Hematopoietic multipotent progenitor cell (in vitro differentiated cells): ENCODE data around the gene ACAD11. TPM values are rescaled to one million over a fixed set of nuclear protein-coding genes. Genes with fewer than 3 reads are reported as not detected.

Source experiments
- DNase-seq, 3 donors: peaks; one replicate each; pipeline ENCODE4 v3.0.0-alpha.2; 2011 to 2015; ENCODE audit warnings: low read depth in 2 of 3, low spot score in 2 of 3
- total RNA-seq: library from RNA; depleted of rRNA; stranded (reverse); fragments of >200 nt; gene quantifications from one replicate; pipeline ENCODE4 v1.2.3, GENCODE V29; 2012

ACAD11 gene
- total RNA-seq, 1 donor = 17.8 TPM

DNA sequence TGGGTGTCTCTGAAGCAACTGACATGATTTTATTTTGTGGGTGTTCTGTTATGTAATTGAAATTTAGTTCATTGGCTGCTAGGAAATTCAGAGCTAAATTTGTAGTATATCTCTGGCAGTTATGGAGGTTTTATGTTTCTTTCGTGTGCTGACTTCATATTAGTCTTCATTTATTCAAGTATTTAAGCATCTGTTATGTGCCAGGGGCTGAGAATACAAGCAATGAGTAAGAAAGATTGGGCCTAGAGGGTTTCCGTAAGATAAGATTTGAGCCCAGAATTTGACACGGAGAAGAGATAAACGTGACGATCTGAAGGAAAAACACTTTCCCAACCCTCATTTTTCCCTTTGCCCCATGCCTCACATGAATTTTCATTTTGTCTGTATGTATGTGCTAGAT, 137.7 kb downstream of the ACAD11 start:
- no peak for DNase-seq

DNA sequence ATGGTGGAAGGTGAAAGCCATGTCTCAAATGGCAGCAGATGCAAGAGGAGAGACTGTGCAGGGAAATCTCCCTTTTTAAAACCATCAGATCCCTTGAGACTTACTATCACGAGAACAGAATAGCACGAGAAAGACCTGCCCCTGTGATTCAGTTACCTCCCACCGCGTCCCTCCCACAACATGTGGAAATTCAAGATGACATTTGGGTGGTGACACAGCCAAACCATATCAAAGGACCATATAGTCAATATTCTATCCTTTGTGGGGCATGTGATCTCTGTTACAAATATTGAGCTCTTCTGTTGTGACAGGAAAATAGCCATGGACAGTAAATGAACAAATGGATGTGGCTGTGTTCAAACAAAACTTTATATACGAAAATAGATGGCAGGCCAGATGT, 139.7 kb downstream of the ACAD11 start:
- DNase-seq = no peak

DNA sequence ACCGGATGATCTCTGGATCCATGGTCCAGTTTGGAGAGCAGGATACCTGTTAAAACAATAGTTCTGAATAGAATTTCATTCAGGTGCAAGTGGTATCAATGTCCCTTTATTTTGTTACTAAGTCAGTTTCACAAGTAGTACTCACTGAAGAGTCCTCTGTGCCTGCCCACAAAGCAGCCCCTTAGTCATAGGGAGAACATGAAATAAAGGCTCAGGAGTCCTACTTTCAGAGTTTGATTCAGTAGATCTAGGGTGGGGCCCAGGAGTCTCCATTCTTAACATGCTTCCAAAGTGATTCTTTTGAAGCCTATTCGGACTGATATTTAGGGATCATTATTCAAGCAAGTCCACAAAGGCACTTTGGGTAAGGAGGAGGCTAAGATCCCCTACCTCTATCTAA, 142.3 kb downstream of the ACAD11 start:
- no peak for DNase-seq

DNA sequence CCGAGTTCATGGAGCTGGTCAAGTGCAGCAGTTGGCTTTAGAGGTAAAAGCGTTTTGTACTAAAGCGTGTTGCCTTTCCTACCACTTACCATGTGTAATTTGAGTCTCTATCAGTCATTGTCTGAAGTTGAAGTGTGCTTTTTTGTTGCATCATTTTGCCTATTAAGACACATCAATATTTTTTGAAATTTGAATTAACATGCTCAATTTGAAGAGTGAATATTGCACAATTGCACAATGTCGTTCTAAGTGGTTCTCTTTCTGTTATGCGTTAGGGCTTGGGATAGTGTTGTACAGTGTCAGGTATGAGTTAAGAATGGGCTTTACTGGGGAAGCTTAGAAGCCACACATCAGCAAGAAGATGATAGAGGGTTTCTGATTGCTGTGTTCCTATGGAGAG, 146.6 kb downstream of the ACAD11 start:
- DNase-seq = no peak

DNA sequence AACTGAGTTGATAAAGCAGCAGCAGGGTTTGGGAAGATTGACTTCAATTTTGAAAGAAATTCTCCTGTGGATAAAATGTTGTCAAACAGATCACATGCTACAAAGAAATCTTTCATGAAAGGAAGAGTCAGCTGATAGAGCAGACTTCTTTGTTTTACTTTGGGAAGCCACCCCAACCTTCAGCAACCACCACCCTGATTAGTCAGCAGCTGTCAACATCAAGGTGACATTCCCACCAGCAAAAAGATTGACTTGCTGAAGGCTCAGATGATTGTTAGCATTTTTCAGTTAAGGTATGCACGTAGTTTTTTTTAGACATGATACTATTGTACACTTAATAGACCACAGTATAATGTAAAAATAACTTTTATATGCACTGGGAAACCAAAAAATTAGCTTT, 150.1 kb downstream of the ACAD11 start:
- DNase-seq = no peak

DNA sequence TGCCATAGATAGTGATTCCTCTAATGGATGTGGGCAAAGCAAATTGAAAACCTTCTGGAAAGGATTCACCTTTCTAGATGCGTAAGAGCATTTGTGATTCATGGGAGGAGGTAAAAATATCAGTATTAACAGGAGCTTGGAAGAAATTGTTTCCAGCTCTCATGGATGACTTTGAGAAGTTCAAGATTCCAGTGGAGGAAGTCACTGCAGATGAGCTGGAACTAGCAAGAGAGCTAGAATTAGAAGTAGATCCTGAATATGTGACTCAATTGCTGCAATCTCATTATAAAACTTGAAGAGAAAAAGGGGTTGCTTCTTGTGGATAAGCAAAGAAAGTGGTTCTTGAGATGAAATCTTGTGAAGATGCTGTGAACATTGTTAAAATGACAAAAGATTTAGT, 150.5 kb downstream of the ACAD11 start:
- no peak for DNase-seq

Other genes starting within 250 kb of the ACAD11 start
- gene DNAJC13, start 242.3 kb downstream of the ACAD11 start, total RNA-seq = 19.1 TPM
- gene ACKR4, start 62.5 kb downstream of the ACAD11 start, total RNA-seq = under 0.01 TPM
- 28.8 TPM for gene UBA5, start 520 bp upstream of the ACAD11 start, total RNA-seq
- gene NPHP3, start 62.6 kb upstream of the ACAD11 start, total RNA-seq = 20.2 TPM